GM21737 (cell line): ENCODE results near the gene SZT2.
"Not testable (repeated sequence)": the region's sequence is repeated elsewhere in the genome, so short reads cannot be mapped to it uniquely, and the experiment has no call there.

Source experiments
- ATAC-seq: cut with Tn5 transposase; IDR thresholded peaks from one replicate; pipeline ENCODE4 v1.9.1; 2021; ENCODE audit warnings: mild to moderate bottlenecking, moderate library complexity; ENCODE audit not compliant: unreplicated experiment

The SZT2 gene

DNA sequence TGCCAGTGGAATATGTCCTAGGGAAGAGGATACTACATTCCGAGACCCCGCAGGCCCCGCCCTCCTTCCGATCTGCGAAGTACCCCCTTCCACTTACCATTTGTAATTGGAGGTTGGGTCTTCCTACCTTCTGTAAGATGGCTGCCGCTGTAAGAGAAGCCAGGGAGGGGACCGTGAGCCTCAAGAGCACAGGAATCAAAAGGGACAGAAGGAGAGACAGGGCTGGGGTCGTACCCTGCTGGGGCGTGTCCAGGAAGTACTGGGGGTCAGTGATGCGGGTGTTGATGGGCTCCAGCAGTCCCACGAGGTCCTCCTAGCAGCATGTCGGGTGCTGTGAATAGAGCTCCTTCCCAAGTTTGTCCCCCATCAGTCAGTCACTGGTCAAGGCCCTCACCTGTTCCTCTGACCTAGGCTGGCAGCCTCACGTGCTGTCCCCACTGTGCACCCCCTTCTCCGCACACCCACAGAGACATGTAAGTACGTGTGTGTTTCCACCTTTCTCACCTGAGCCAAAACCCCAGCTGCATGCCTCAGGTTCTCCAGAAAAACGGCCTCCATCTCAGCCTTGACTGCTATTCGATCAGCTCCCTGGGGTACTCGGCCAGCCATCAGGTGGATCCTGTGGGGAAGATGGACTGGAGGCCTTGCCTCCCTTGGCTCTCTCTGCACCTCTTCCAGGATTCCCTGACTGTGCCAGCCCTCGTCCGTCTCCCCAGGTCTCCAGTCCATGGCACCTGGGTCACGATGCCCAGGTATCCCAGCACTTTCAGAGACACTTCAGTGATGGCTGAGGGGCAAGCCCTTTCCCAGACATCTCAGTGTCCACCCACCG, 62.2 kb downstream of the SZT2 start:
- no peak for ATAC-seq

DNA sequence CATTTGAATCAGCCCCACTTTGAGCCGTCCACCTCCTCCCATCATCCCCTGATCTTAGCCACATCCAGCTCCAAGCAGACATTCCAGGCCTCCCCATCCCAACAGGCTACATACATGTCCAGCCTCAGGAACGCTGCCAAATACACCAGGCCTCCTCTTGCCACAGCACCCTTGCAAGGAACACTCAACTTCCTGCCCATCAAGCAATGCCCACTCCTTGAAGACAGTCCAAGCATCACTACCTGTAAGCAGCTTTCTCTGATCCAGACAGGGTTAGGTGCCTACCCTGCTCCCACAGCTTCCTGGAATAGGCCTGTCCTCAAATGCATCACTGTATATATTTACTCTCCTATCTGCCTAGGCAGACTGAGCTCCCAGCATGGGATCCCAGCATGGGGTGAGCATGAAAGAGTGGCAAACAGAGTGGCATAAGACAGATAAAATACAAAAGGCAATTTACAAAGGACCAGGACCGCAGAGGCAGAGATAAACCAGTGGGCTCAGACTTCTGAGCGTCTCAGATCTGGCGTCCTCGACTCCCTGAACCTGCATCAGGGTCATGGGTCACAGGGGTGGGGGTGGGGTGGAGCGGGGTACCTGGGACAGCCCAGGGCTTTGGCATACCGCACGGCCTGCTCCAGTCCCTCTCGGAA, 63.2 kb downstream of the SZT2 start:
- no peak for ATAC-seq

DNA sequence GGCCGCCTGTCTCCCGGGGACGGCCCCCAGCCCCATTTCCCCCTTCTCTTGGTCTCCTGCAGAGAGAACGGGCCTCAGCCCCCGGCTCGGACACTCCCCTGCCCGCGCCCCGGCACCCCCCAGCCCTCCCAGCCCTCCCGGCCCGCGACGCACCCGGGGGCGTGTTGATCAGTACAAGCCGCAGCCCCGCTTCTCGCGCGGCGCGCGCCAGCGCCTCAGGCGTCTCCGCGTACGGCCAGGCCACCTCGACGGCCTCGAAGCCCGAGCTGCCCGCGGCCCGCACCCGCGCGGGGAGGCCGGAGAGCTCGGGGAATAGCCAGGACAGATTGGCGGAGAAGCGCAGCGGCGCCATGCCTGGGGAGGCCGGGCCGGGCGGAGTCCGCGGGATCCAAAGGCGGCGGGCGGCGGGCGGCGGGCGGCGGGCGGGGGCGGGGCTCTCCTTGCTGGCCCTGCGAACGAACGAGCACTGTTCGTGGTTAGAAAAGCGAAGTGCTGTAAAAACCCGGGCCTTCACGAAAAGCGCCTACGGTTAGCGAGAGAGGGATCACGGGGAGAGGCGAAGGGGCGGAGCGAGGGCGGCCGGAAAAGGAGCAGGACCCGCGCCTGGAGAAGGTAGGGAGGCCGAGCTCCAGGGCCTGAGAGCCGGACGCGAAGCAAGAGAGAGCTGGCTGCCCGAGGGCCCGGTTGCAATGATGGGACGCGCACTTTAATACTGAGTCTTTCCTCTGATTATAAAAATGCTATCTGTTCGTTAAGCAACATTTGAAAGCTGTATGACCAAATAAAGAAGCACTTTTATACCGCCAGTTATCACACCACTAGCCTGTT, 64.0 kb downstream of the SZT2 start, which contains the start of gene HYI:
TSS of gene HYI (minus strand) at position 490 of the 828 bp plus-strand sequence. CDS start at position 352, 138 bp downstream.
- no peak for ATAC-seq

DNA sequence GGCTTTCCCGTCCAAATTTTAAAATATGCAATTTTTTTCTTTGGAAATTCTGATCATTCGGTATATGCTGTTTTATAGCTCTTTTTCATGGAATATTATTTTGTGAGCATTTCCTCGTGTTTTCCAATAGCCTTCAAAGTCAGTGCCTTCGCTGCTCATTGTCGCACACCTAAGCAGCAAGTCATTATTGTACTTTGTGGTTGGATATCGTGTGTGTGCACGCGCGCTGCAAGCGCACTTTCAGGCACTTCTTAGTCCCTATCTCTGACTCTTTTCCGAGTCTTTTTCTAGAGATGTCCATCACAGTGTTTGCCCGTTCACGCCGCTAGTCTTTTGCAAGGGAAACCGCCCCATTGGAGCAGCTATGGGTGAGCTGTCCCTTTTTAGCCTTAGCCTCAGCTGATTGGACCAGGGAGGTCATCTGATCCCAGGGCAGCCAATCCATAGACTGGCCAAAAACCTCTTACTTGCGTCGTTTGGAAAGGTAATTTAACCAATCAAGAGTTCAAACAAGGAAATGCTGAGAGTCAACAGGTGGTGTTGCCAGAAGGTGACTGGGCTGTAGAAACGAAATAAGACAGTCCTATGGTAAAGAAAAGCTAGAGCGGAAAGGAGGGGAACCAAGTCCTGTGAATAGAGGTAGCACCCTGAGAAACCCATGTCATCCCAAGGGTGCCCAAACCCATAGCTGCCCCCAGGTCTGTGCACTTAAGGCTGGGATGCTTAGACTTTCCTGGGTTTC, 64.7 kb downstream of the SZT2 start:
- peak; percentile 58 for ATAC-seq

DNA sequence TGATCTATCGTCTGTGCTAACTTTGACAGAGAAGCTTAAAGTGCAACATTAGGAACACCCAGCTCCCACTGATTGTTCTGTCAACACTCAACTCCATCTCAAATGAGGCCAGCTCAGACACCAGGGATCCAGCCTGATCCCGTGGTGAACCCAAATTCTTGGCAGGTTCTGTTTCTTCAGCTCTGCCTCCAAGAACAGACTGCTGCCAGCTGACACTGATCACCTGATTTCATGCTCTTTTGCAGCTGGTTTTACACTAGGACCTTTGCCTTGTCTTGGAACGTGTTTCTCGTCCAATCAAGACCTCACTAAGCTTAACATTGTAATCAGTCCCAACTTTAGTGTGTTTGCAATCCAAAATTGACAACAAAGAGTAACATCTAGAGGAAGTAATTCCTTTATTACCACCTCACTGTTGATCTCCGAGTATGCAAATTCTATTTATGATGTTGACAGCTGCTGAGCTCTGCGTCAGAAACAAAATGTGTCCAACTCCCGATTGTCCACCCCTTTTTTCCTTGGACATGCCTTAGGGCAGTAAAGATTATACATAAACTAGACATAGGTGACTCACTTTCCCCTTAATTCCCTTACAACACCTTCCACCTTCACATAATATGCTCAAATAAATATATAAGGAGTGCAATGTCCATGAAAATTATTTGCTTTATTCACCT, 65.7 kb downstream of the SZT2 start:
- no peak for ATAC-seq

DNA sequence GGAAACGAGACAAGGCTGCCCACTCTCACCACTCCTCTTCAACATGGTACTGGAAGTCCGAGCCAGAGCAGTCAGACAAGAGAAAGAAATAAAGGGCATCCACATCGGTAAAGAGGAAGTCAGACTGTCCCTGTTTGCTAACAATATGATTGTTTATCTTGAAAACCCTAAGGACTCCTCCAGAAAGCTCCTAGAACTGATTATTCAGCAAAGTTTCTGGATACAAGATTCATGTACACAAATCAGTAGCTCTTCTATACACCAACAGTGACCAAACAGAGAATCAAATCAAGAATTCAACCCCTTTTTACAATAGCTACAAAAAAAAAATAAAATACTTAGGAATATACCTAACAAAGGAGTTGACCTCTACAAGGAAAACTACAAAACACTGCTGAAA, 68.7 kb downstream of the SZT2 start:
- not testable (repeated sequence) for ATAC-seq

DNA sequence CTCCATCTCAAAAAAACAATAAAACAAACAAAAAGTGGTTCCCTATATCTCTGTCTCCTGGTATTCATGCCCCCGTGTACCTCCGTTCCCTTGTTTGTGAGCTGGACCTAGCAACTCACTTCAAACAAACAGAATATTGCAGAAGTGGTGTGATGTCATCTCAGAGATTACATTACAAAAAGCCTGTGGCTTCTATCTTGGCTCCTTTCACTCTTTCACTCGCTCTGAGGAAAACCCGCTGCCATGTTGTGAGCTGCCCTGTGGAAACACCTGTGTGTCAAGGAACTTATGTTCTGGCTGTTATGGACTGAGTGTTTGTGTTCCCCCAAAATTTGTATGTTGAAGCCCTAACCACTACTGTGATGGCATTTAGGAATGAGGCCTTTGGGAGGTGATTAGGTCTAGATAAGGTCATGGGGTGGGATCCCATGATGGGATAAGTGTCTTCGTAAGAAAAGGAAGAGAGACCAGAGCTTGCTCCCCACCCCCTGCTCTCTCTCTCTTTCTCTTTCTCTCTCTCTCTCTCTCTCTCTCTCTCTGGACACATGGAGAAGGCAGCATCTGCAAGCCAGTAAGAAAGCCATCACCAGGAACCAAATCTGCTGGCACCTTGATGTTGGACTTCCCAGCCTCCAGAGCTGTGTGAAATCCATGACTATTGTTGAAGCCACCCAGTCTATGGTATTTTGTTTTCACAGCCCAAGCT, 71.4 kb downstream of the SZT2 start:
- ATAC-seq, result no peak

DNA sequence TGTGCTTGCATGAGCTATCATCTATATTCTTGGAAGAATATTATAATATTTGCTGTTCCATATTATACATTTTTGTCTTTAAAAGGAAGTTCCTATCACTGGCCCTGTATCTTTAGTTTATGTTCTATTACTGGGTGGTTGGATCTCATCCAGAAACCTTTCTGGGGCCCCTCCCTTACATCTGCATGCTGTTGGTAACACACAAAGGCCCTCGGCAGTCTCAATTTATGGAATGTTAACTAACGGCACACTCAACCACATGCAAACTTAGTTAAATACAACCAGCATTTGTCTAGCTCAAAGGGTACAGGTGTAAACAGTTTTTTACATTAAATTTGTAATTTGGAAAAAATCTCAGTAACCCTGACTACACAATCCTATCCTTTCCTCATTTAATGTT, 73.8 kb downstream of the SZT2 start:
- ATAC-seq, result no peak

DNA sequence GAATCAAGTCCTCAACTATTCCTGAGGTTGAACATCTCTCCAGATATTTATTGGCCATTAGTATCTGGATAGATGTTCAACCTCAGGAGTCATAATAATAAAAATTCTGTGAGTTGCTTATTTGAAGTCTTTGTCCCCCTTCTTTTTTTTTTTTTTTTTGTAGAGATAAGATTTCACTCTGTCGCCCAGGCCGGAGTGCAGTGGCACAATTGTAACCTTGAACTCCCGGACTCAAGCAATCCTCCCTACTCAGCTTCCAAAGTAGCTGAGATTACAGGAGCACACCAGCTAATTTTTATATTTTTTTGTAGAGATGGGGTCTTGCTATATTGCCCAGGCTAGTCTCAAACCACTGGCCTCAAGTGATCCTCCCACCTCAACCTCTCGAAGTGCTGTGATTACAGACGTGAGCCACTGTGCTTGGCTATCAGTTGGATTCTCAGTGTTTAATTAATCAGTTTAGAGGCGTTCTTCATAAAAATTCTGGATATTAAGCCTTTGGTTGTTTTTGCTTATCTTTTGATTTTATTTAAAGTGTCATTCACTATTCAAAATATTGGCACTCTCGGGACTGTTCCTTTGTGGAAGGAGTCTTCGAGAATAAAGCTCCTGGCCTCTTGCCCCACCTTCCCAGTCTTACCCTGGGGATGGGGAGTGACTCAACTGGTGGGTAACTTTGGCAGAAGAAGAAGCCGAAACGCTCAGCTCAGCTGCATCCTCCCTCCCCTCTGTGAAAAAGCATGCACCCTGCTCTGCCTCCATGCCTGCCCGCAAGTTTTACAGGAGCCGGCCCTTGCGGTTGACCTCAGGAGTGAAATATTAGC, 75.2 kb downstream of the SZT2 start:
- no peak for ATAC-seq

DNA sequence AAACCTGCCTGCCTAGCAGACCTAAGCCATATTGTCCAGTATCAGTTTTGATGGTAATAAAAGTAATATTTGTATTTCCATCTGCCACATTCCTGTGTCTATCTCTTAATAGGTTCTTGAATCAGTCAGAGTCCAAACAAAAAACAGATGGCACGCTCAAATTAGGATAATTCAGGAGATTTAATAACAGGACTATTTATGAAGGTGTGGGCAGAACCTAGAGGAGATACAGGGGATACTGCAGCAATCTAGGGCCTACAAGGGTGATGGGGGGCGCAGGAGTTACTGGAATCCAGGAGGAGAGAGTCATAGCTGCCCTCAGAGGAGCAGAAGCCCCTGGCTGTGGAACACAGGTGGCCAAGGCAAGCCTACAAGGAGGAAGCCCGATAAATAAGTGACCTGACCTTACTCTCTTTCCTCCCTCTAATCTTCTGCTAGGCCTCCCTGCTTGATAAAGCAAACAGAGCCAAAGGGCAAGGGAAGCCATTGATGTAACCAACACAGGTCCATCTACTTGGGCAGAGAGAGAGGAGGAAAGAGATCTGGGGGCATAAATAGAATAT, 75.9 kb downstream of the SZT2 start:
- ATAC-seq, result no peak

DNA sequence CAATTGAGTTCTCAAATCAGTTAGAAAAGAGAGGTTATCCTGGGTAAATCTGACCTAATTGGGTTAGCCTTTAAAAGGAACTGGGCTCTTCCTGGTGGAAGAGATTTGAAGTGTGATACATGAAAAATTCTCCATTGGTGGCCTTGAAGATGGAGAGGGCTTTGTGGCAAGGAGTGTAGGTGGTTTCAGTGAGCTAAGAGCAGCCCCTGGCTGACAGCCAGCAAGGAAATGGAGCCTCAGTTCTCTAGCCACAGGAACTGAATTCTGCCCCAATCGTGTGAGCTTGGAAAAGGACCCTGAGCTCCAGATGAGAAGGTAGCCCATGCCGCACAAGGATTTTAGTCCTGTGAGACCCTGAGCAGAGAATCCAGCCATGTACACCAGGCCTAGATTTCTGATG, 76.7 kb downstream of the SZT2 start:
- ATAC-seq, result no peak

DNA sequence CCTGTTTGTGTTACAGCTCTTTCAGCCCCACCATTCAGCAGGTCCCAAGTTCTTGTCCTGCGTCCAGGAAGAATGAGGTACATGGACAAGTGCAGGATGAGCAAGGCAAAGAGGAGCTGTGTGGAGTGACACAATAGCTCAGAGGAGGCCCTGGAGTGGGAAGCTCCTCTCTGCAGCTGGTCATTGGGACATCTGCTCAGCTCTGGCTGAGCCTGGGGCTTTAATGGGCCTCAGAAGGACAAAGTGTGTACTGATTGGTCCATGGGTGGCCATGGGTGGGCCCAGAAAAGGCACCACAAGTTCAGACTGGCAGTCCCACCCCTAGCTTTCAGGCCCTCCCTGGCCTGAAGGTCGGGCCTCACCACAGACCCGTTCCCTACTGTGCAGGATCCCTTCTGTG, 78.7 kb downstream of the SZT2 start:
- no peak for ATAC-seq

DNA sequence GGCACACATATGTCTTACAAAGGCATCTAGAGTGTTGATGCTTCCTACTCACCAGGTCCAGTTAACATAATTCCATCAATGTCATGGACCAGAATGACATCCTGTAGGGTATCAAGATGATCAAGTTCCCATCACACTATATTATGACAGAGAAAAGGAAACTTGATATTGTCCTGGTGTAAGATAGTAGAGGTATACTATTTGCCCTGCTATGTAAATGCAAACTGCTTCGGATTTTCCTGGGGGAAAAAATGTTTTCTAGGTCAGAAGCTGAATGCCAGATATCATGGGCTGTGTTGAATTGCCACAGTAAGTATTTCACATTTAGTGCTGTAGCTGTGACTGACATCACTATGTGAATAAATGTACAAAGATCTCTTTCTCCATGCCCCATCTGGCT, 80.2 kb downstream of the SZT2 start:
- ATAC-seq, result no peak

DNA sequence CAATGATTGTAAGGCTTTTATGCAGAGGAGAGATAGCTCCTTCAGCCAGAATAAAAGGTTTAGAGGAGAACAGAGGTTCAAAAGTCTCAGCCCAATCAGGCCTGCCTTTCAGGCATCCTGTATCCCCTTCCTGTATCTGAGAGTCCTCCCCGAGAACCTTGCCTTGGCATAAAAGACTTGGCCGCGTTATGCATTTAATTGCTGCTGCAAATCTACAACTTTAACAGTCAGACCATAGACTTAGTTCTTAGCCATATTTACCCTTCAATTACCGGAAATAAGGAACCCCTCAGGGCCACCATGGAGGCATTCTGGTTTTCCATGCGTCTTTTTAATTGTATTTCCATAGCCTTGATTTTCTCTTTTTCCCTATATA, 82.4 kb downstream of the SZT2 start:
- ATAC-seq, result no peak

DNA sequence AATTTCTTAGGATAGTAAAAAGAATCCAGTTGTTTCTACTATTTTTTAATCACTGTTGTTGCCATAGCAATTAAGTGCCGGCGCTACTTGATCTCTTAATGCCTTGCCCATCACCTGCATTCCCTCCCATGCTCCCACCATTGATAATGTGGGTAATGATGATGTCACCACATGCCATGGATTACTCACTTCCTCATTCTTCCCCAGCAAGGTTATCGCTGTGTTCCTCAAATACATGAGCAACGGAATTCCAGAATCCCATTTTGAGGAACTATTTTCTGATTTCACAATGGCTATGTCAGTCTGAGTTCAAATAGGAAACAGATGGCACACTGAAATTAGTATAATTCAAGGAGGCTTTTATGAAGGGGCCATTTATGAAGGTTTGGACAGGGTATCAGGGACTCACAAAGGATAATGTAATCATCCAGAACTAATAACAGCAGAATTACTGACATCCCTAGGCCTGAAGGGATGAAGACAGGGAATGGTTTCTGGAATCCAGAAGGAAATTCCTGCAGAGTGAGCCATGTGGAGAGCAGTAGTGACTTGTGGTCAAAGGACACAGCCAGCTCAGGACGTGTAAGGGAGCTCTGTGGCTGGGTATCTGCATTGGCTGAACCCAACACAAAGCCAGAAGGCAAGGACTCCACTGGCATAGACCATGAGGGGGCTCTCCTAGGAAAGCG, 82.9 kb downstream of the SZT2 start:
- not testable (repeated sequence) for ATAC-seq

DNA sequence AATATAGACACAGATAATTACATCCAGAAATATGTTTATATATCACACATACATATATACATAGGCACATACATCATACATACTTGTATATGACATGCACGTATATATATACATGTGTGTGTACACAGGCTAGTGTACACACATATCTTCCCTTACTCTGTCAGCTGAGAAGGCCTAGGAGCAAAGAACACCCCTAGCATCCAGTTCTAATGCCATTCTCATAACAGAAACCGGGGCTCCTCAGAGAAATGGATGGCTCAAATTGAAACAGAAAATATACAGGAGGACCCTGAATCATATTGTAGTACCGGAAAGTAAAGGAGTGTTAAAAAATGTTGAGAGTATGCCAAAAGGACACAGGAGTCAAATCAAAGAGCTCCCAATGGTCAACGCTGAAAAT, 83.8 kb downstream of the SZT2 start:
- no peak for ATAC-seq

DNA sequence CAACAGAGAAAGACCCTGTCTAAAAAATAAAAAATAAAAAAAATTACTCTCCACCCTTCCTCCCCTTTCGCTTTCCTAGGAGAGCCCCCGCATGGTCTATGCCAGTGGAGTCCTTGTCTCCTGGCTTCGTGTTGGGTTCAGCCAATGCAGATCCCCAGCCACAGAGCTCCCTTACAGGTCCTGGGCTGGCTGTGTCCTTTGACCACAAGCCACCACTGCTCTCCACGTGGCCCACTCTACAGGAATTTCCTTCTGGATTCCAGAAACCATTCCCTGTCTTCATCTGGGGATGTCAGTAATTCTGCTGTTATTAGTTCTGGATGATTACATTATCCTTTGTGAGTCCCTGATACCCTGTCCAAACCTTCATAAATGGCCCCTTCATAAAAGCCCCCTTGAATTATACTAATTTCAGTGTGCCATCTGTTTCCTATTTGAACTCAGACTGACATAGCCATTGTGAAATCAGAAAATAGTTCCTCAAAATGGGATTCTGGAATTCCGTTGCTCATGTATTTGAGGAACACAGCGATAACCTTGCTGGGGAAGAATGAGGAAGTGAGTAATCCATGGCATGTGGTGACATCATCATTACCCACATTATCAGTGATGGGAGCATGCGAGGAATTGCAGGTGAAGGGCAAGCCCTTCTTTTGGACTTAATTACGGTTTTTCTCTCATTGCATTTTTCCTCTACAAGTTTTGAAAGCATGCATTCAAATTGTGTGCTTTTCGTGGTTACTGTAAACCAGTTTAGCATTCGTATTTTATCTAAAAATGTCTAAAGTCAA, 86.1 kb downstream of the SZT2 start:
- not testable (repeated sequence) for ATAC-seq
